ENCODE data around the gene KCNC4.

The KCNC4 gene

GRCh38 chr1:110225756-110226404 is 15.8 kb downstream of the KCNC4 start:
- no peak overlapping the region for H3K4me3 ChIP-seq
- H3K27ac ChIP-seq, result no peak overlapping the region

- Histone ChIP-seq H3K27ac (peak overlapping the region in 3 of 21 experiments; percentile 9 to 56 (median 55)), H3K4me3 (no peak overlapping the region)
Observed at GRCh38 chr1:110227774-110228173, 17.7 kb downstream of the KCNC4 start.

DNA sequence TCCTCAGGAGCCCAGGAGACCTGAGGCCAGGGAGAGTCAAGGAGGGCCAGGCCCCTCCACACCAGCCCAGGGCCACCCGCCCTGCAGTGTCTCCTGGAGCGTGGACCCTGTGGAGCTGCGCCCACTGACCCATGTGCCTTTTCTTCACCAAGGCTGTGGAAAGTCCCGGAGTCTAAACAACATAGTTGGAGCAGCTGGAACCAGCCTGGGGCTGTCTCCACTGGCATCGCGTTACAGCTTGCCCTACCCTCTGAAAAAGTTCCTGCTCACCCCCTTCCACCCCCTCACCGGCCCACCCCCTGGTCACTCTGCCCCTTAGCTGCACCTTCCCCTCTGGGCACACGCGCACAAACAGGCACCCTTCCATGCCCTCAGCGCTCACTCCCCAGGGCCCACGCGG is 18.3 kb downstream of the KCNC4 start:
- H3K27ac ChIP-seq, result peak overlapping the region in 12 of 21 experiments; percentile 9 to 74 (median 55)
- no peak overlapping the region for H3K4me3 ChIP-seq

- peak overlapping the region in 15 of 21 experiments; percentile 9 to 74 (median 51) for H3K27ac ChIP-seq
- no peak overlapping the region for H3K4me3 ChIP-seq
Observed at GRCh38 chr1:110228869-110229268, 18.8 kb downstream of the KCNC4 start.

DNA sequence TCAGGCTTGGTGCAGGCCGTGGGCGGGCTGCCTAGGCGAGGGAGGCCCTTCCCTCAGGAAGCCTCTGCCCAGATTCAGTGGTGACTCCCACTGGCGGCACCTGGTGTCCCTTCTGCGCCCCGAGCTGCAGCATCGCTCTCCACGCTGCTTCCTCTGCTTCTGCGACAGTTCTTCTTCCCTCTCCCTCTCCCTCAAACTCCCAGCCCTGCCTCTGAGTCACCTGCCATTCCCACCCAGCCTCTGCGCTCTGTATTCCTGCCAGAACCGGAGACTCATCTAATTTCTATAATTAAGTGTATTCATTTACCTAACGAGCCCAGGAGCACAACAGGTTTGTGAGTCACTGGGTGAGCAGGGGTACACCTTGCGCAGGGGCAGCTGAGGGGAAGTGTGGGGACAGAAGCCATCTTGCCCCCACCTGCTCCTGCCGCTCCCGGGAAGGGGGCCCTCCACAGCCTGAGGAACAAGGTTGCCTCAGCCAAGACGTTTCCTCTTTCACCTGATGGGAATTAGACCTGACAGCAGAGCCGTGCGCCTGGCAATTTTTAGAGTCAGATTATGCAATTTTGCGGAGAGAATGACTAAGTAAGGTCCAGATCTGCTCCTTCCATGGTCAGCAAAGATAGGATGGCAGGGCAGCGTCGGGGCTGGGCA is 19.4 kb downstream of the KCNC4 start:
- H3K4me3 ChIP-seq, result no peak overlapping the region
- H3K27ac ChIP-seq, result peak overlapping the region in 15 of 21 experiments; percentile 9 to 74 (median 42)

GRCh38 chr1:110230381-110231199 is 20.5 kb downstream of the KCNC4 start:
- Histone ChIP-seq H3K27ac (peak overlapping the region in 6 of 21 experiments; percentile 11 to 42 (median 34)), H3K4me3 (no peak overlapping the region)

DNA sequence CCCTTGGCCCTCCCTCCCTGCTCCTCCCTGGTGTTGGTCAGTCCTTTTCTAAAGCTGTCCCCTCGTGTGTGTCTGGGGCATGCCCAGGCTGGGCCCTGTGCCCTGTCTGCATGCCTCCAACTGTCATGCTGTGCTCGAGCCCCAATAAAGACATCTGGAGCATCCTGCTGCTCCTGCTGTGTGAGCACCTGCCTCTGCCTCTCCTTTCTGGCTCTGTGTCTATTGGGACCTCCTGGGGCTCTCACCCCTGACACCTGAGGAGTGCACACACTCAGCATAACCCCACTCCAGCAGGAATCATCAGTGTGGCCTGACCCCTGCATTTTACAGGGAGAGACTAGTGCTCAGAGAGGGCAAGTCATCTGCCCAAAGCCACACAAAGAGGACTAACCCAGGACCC is 23.7 kb downstream of the KCNC4 start:
- Histone ChIP-seq H3K27ac (no peak overlapping the region), H3K4me3 (no peak overlapping the region)

- Histone ChIP-seq H3K4me3 (no peak overlapping the region), H3K27ac (peak overlapping the region in 5 of 21 experiments; percentile 4 to 64 (median 42))
Observed at GRCh38 chr1:110234691-110235090, 24.6 kb downstream of the KCNC4 start.

DNA sequence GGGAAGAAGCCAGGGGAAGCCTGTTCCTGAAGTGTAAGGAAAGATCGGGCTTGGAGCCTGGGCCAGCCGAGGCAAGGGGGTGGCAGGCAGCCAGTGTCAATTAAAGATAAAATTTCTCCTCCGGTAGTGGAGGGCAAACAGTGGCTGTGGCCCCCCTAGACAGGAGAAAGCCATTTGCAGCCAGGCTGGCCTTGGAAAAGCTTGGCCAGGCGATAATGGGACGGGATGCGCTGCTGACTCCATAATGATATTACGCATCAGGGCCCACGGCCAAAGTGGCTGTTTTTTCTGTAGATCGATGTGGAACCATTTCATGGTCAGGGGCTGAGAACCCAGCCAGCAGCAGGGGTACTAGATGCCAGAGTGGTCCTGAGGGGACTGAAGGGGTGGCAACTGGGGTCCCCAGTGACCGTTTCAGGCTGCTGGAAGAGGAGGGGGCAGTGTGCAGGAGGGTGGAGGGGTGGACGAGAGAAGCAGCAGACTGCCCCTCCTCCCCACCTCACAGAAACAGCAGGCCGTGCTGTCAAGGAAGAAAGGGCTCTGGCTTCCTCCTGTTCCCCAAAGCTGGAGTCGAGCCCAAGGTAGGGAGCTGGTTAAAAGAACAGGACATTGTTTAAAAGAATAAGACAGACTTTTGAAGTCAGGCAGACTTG is 25.2 kb downstream of the KCNC4 start:
- H3K27ac ChIP-seq, result peak overlapping the region in 11 of 21 experiments; percentile 4 to 64 (median 39)

DNA sequence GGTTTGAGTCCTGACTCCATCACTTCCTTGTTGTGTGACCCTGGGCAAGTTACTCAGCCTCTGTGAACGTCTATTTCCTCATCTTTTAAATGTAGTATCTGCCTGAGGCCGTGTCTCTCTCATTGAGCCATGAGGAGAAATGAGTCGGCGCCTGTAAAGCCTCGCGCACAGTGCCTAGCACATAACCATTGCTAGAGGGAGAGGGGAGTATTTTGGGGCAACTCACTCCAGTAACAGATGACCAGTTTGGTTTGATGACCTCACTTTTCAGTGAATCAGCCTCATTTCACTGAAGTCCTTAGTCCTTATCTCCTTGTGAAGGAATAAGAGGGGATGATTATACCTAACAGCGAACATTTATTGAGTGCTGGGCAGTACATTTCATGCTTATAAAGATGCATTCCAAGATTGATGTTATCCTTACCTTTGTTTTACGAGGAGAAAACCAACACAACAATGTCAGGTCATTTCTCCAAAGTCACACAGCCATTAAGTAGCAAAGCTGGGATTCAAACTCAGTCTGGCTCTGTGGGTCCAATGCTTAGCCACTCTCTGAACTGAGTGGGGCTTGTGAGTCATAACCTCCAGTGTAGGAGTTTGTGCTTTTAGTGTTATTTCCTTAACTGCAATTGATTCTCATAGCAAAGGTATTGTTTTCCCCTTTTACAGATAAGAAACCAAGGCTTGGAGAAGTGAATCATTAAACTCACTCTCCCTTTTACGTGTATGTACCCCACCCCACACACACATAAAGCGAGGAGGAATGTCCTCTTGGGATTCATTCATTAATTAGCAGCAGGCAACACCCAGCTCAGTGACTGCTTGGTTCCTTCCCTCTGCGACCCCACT is 25.9 kb downstream of the KCNC4 start:
- peak overlapping the region in 5 of 21 experiments; percentile 32 to 64 (median 37) for H3K27ac ChIP-seq
- H3K4me3 ChIP-seq, result no peak overlapping the region

More for the DNA sequence above, 25.2 kb downstream of the KCNC4 start:
- H3K4me3 ChIP-seq, result no peak overlapping the region

DNA sequence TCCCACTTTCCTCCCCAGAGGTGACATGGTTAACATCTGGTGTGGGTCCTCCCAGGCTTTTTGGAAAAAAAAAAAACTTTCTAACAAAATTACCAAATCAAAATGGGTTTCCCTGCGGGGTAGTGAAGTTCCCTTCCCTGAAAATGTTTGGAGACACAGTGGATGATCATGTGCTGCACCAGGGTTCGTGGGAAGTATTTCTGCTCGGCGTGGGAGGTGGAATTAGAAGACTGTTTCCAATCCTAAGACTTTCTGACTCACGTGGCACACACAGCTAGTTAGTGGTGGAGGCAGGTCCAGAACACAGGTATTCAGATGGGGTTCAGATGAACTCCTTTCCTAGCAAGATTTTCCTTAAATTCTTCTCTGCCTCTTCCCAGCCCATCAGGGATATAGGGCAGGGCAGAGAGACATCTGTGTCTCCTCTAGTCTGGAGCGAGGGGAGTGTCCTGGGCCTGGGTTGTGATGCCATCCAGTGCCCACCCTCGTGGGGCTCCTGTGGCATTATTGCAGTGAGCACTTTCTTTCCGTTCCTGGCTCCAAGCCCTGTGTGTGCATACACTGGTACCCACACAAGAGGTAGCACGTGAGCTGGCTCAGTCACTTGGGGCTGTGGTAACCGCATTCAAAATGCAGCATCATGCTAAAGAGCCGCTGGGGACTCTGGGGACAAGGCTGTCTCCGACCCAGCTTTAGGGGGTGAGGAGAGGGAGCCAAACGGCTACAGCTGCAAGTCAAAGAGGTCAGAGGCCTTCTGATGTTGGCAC is 27.5 kb downstream of the KCNC4 start:
- H3K27ac ChIP-seq, result no peak overlapping the region
- no peak overlapping the region for H3K4me3 ChIP-seq

DNA sequence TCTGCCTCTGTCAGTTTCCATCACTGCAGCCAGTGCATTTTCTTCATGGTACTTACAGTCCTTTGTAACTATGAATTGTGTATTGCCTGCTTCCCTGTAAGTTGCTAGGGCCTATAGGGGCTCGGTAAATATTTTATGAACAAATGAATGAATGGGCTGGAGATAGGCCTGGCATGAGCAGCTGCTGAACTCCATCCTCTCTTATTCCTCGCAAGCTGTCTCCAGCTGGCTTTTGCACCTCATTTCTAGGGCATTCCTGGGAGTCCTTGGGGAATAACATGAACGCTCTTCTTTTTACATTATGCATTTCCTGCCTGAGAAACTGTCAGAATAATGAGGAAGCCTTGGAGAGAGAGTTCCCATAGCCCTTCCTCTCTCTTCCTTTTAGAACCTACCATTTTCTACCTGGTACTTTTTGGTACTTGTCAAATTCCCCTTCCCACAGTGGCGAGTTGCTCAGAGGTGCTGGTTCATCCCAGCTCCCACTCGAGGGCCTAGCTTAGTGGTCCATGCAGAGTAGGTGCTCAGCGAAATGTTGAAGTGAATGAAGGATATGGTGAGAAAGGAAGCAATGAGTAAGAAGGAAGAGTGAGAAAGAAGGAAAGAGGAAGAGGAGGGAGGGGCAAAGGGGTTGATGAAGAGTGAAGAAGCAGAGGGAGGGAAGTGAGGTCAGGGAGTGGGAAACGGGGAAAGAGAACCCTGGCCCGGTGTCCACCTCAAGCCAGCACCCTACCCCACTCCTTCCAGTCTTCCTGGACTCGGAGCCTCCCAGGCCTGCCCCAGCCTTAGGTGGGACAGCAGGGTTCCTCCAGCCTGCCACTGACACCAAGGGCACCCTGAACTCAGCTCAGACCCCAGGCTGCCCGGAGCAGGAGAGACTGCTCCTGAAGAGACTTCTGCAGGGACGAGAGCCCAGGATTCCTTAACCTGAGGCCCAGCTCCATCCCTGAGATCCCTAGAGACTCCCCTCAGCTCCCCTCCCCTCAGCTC is 29.6 kb downstream of the KCNC4 start:
- Histone ChIP-seq H3K4me3 (no peak overlapping the region), H3K27ac (no peak overlapping the region)

GRCh38 chr1:110240476-110241210 is 30.5 kb downstream of the KCNC4 start:
- Histone ChIP-seq H3K27ac (peak overlapping the region in 1 of 21 experiments; percentile 17), H3K4me3 (no peak overlapping the region)

DNA sequence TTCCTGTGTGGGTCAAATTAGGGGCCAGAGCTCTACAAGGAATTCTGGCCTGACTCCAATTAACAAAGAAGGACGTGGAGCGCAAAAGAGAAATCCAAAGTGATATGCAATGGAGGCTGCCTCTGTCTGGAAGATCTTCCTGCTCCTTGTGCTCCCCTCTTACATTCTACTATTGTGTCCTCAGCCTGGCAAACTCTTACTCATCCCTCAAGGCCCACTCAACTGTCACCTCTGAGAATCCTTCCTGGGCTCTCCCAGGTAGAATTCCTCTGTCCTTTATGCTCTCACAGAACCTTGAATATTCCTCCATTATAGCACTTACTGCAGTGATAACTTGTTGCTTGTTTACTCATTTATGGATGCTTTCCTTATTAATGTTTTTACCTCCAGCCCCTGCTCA is 31.4 kb downstream of the KCNC4 start:
- H3K27ac ChIP-seq, result no peak overlapping the region
- no peak overlapping the region for H3K4me3 ChIP-seq

DNA sequence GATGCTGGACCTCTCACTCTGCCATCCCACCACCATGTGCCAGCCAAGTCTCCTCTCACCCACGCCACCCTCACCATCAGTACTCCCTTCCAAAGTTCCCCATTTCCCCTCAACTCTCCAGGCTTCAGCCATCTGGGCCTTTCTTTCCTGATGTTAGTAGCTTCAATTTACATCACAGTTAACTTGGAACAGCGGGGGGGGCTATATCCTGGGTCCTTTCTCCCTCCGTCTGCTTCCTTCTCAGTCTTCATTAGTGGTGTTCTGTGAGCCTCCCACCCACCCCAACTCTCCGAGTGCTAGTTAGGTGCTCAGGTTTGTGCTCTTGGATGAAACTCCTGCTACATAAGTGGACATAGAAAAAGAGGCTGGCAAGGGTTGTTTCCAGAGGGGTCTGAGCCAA is 31.9 kb downstream of the KCNC4 start:
- Histone ChIP-seq H3K4me3 (no peak overlapping the region), H3K27ac (no peak overlapping the region)

DNA sequence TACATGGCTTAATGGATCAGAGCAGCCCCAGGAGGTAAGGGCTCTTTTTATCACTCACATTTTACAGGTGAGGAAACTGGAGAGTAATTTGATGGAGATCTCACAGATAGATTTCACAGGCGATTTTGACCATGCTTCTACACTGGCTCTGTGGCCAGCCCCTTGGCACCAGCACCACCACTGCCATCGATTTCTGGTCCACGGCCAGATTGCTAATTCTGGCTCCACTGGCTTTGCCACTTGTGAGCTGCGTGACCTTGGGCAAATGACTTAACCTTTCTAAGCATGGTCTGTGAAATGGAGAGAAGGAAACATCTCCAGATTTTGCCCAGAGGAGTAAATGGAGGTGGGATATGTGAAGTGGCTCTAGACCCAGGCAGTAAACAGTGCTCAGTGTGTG is 32.6 kb downstream of the KCNC4 start:
- no peak overlapping the region for H3K27ac ChIP-seq

GRCh38 chr1:110243146-110243545 is 33.0 kb downstream of the KCNC4 start:
- Histone ChIP-seq H3K27ac (peak overlapping the region in 2 of 21 experiments; percentile 30 to 43), H3K4me3 (no peak overlapping the region)

More for the DNA sequence above, 32.6 kb downstream of the KCNC4 start:
- no peak overlapping the region for H3K4me3 ChIP-seq

Data from skin epidermis (tissue), 12 donors.